ENCODE measurements around the gene ACTR6. TPM values are rescaled to one million over a fixed set of nuclear protein-coding genes. Genes with fewer than 3 reads are reported as not detected.
A peak's percentile ranks its signal among the peaks of the same experiment; 100 is the strongest.
"Not testable (repeated sequence)": the region's sequence is repeated elsewhere in the genome, so short reads cannot be mapped to it uniquely, and the experiment has no call there.

The ACTR6 gene
- total RNA-seq, 4 donors from 2014 or later = 4.9 to 35.0 (median 13.7) TPM

GRCh38 chr12:100225491-100225890 is 24.9 kb downstream of the ACTR6 start:
- no peaks in the 10 kb centered on the region for H3K27me3 ChIP-seq
- no peaks in the 10 kb centered on the region for H3K9me3 ChIP-seq
- peaks cover 0 to 26% (median 0%) of the 10 kb centered on the region in 4 donors for H3K36me3 ChIP-seq
- in situ Hi-C loops (cut with MboI; ENCODE audit: low pct_ligation_motif_present in 1 of 4, low pct_unique_long_range_greater_than_20kb in 1 of 4, low sequenced_read_pairs in 3 of 4) = loop anchor here in 2 of 4 donors (25.0 kb wide), 2 partner anchors 337 to 512 kb away; partner anchors contain the start of gene GAS2L3 (in 1 of the 2)
- intact Hi-C loops (cut with DNase I; ENCODE audit: low total_unique reads) = no loop called here
- H3K4me3 ChIP-seq = no peak overlapping the region
- TF ChIP-seq POLR2A (IDR thresholded peaks at IDR 0.05) (no peak), EP300 (IDR thresholded peaks at IDR 0.05; ENCODE audit: low read depth) (no peak), POLR2AphosphoS5 (IDR thresholded peaks at IDR 0.05) (no peak), CTCF (IDR thresholded peaks at IDR 0.05) (no peak)
- DNase-seq = no peak
- no peak overlapping the region for H3K27ac ChIP-seq
- peaks cover 0 to 7% (median 0%) of the 10 kb centered on the region in 4 donors for H3K4me1 ChIP-seq

GRCh38 chr12:100229036-100229635 is 28.5 kb downstream of the ACTR6 start:
- intact Hi-C loops (cut with DNase I; ENCODE audit: low total_unique reads) = no loop called here
- Histone ChIP-seq H3K27ac (no peak overlapping the region), H3K27me3 (no peaks in the 10 kb centered on the region), H3K4me3 (no peak overlapping the region), H3K4me1 (peaks cover 0 to 2% (median 0%) of the 10 kb centered on the region in 4 donors), H3K9me3 (no peaks in the 10 kb centered on the region), H3K36me3 (peaks cover 0 to under 1% (median 0%) of the 10 kb centered on the region in 4 donors)
- TF ChIP-seq POLR2AphosphoS5 (IDR thresholded peaks at IDR 0.05) (no peak), EP300 (IDR thresholded peaks at IDR 0.05; ENCODE audit: low read depth) (no peak), CTCF (IDR thresholded peaks at IDR 0.05) (peak in 1 of 5 experiments; percentile 33), POLR2A (IDR thresholded peaks at IDR 0.05) (no peak)
- 67 to 92% methylated on average over 1 to 5 of the region's 5 CpGs for WGBS, 2 donors (ENCODE audit: low coverage in 1 of 2)
- DNase-seq = no peak
- in situ Hi-C loops (cut with MboI; ENCODE audit: low pct_ligation_motif_present in 1 of 4, low pct_unique_long_range_greater_than_20kb in 1 of 4, low sequenced_read_pairs in 3 of 4) = loop anchor here in 2 of 4 donors (25.0 kb wide), 2 partner anchors 333 to 508 kb away; partner anchors contain the start of gene GAS2L3 (in 1 of the 2)

GRCh38 chr12:100229876-100230275 is 29.3 kb downstream of the ACTR6 start:
- Histone ChIP-seq H3K27ac (no peak overlapping the region), H3K9me3 (no peaks in the 10 kb centered on the region), H3K27me3 (no peaks in the 10 kb centered on the region), H3K4me3 (no peak overlapping the region), H3K36me3 (no peaks in the 10 kb centered on the region), H3K4me1 (peaks cover 0 to 9% (median 0%) of the 10 kb centered on the region in 4 donors)
- TF ChIP-seq POLR2A (IDR thresholded peaks at IDR 0.05) = no peak
- no peak for TF ChIP-seq POLR2AphosphoS5 (IDR thresholded peaks at IDR 0.05)
- no peak for TF ChIP-seq CTCF (IDR thresholded peaks at IDR 0.05)
- TF ChIP-seq EP300 (IDR thresholded peaks at IDR 0.05; ENCODE audit: low read depth) = no peak
- WGBS, 2 donors (ENCODE audit: low coverage in 1 of 2) = 82 to 90% methylated on average over 4 of the region's 4 CpGs
- intact Hi-C loops (cut with DNase I; ENCODE audit: low total_unique reads) = loop anchor here (10.0 kb wide), 1 partner anchor 325 kb away; no protein-coding TSS in a partner anchor
- DNase-seq = no peak
- in situ Hi-C loops (cut with MboI; ENCODE audit: low pct_ligation_motif_present in 1 of 4, low pct_unique_long_range_greater_than_20kb in 1 of 4, low sequenced_read_pairs in 3 of 4) = loop anchor here (10.0 to 25.0 kb wide), 3 partner anchors 325 to 507 kb away; partner anchors contain the start of gene GAS2L3 (in 1 of the 4)

- intact Hi-C loops (cut with DNase I; ENCODE audit: low total_unique reads) (loop anchor here (10.0 kb wide), 1 partner anchor 323 kb away; no protein-coding TSS in a partner anchor), in situ Hi-C loops (cut with MboI; ENCODE audit: low pct_ligation_motif_present in 1 of 4, low pct_unique_long_range_greater_than_20kb in 1 of 4, low sequenced_read_pairs in 3 of 4) (loop anchor here (10.0 to 25.0 kb wide), 3 partner anchors 323 to 505 kb away; partner anchors contain the start of gene GAS2L3 (in 1 of the 4))
- WGBS, 2 donors (ENCODE audit: low coverage in 1 of 2) = 72 to 85% methylated on average over 3 of the region's 3 CpGs
These were observed 31.3 kb downstream of the ACTR6 start for GRCh38 chr12:100231873-100232272.

More at GRCh38 chr12:100231873-100232272, 31.3 kb downstream of the ACTR6 start:
- H3K27ac ChIP-seq, H3K4me3 ChIP-seq, H3K36me3 ChIP-seq, H3K9me3 ChIP-seq, DNase-seq, H3K27me3 ChIP-seq: not testable (repeated sequence)
- peaks cover 0 to 12% (median 0%) of the 10 kb centered on the region in 4 donors for H3K4me1 ChIP-seq
